EH (cell line): ENCODE measurements around the gene LYSMD2.

ENCODE experiments used
- DNase-seq: peaks from one replicate; pipeline ENCODE4 v3.0.0-alpha.2; 2015; ENCODE audit warnings: low read depth

LYSMD2 gene

GRCh38 chr15:51720201-51720995 lies 17.1 kb downstream of the LYSMD2 start:
- no peak for DNase-seq

- no peak for DNase-seq
Measured at GRCh38 chr15:51718746-51719145, 18.7 kb downstream of the LYSMD2 start.

- no peak for DNase-seq
Measured at GRCh38 chr15:51718219-51718618, 19.2 kb downstream of the LYSMD2 start.

DNA sequence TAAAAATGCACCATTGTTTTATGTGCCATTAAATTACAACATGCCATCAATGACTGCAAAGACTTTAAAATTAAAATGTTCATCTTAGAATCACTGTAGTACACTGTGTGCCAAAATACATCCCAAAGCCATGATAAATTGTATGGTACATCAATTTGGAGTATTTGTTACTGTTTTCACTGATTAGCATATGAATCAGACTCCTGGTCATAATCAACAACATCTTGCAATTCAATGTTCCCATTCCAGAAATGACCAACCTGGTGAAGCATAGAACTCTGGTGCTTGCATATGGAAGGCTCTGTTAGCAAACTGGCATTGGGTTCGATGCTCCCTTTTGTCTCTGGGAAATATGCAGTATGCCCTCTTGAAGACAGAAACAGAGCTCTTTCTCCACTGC lies 22.5 kb downstream of the LYSMD2 start:
- no peak for DNase-seq

DNA sequence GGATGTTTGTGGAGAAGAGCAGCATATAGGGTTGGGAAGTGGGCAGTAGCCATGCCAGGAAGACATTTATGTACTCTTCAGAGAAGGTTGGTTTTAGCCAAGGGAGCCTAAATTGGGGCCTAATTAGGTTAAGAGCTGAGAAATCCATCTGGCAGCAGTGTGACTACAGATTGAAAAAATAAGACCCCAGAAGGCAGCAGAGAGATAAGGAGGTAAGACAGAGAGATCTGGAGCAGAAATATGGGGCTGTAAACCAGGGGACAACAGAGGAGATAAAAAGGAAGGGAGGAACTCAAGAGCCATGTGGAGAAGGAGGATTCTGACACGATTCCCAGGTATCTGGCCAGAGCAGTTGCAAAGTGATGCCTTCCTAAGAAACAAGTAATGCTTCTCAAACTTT lies 23.3 kb downstream of the LYSMD2 start:
- DNase-seq, result no peak

DNA sequence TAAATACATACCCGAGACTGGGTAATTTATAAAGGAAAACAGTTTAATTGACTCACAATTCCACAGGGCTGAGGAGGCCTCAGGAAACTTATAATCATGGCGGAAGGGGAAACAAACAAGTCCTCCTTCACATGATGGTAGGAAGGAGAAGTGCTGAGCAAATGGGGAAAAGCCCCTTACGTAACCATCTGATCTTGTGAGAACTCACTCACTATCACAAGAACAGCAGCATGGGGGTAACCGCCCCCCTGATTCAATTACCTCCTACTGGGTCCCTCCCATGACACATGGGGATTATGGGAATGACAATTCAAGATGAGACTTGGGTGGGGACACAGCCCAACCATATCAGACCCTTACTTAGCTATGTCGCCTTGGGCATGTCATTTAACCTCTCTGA lies 28.4 kb downstream of the LYSMD2 start:
- DNase-seq, result no peak

- no peak for DNase-seq
Measured at GRCh38 chr15:51708013-51708412, 29.4 kb downstream of the LYSMD2 start.

GRCh38 chr15:51706926-51707608 lies 30.4 kb downstream of the LYSMD2 start:
- no peak for DNase-seq

DNA sequence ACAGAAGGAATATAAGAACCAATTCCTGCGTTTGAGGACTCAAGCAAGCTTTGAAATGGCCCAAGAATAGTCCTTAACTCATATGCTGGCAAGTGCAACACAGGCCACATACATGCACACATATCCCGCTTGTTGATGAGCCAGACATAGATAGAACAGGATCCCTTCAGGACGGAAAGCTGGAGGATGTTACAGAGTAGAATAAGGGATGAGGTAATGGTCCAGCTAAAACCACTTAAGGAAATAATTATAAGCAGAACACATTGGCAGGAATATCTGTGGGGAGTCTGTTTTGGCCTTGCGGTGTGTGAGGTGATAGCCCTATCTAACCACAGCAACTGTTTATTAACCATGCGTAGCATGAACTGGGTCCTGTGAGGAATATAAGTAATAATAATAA lies 31.2 kb downstream of the LYSMD2 start:
- DNase-seq, result no peak

- no peak for DNase-seq
Measured at GRCh38 chr15:51702710-51703109, 34.7 kb downstream of the LYSMD2 start.

DNA sequence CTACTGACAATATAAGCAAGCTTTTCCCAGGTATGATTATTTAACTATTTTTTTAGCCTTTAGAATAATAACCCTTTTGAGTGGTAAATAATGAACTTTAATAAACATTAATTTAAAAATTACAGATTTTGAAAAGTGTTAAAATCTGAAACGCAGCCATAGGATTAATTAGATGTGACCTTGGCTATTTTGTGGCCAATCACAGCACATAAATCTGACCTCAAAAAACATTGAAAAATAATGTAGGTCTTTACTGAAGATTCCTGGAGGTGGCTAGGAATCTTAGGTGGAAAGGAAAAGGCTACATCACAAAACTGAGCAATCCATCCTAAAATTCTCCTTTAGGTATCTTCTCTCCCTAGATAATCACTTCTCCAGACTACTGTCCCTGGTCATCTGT lies 38.1 kb downstream of the LYSMD2 start:
- DNase-seq, result no peak

DNA sequence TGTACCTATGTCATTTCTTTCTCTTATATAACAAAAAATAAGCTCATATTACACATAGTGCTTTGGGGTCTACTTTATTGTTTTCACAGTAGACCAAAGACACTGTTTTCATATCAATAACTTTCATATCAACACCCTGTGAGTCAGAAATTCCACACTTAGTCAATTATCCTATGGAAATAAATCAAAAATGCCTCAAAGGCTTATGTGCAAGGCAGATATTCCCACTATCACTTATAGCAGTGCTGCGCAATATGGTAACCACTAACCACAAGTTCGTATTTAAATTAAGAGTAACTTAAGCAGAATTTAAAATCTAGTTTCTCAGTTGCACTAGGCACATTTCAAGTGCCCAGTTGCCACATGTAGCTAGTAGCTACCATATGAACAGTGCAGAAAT lies 40.3 kb downstream of the LYSMD2 start:
- no peak for DNase-seq

DNA sequence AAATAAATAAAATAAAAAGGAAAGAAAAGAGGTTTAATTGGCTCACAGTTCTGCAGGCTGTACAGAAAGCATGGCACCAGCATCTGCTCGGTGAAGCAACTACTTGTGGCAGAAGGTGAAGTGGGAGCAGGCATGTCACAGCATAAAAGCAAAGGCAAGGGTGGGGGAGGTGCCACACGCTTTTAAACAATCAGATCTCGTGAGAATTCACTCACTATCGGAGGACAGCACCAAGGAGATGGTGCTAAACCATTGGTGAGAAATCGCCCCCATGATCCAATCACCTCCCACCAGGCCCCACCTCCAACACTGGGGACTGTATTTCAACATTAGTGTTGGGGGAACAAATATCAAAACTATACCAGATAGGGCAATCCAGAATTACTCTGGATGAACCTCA lies 40.9 kb downstream of the LYSMD2 start:
- DNase-seq, result no peak

DNA sequence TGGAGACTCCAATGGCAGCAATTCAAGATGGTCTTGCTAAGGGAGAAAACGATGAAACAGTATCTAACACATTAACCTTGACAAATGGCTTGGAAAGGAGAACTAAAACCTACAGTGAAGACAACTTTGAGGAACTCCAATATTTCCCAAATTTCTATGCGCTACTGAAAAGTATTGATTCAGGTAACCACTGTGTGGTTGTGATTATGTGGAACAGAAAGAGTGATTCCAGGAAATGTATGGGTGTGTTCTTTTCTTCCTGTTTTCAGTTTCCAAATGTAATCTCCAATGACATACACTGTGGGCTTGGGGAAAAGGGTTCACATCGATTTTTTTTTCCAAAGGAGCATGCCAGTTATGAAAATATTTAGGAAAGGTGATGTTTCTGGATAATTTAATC lies 45.3 kb downstream of the LYSMD2 start:
- no peak for DNase-seq

DNA sequence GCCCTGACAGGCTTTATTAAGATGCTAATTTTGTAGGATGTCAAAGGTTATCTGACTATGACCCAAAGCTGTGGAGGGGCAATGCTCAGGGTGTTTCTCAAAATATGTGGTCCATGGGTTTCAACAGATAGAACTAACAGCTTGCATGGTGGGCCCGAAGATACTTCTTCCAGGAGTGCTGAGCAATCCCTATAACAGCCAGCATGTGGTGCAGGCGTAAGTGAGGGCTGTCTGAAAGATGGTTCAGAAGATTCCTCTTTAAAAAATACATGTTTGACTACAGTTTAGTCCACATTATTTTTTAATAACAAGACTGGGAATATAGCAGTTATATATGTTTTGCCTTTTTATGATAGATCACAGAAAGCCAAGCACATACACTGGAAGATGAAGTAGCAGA lies 48.6 kb downstream of the LYSMD2 start:
- DNase-seq, result peak; percentile 9

DNA sequence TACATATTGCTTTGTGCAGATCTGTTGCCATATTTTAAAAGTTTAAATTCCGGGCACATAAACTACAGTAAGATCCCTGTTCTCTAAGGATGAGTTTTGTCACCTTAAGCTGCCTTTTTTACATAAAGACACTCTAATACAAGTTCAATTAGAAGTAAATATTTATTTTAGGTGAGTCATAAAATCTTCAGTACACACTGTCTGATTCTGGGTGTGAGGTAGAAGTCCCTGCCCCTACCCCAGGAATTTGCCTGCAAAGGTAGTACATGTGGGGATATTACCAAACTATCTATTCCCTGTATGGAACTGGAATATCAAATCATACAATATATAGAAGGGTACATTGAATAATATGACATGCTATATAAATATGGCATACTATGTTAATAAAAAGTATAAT lies 49.9 kb downstream of the LYSMD2 start:
- no peak for DNase-seq

- DNase-seq, result peak; percentile 55
Measured at GRCh38 chr15:51681303-51681963, 56.0 kb downstream of the LYSMD2 start, which contains the start of gene SCG3. SCG3 (plus strand) TSS chr15:51681503; CDS start chr15:51681756, 253 bp downstream.

GRCh38 chr15:51680321-51680720 lies 57.1 kb downstream of the LYSMD2 start:
- no peak for DNase-seq

GRCh38 chr15:51678096-51678495 lies 59.4 kb downstream of the LYSMD2 start:
- DNase-seq, result no peak

DNA sequence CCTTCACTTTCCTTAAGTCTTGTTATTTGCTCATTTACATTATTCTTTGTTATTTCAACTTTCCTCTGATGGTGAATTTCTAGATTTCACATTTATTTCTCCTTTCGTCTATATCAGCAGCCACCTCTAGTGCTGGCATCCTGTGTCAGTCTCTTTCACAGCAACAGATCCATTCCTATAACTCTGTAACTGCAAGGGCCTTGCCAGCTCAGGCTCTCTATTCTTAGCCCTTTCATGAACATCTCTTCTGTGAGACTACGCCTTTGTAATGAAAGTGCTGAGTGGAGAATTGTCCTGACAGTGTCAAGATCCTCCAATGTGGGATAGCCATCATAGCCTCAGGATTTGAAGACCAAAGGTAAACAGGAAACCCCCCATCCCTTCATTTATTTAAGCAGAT lies 60.0 kb downstream of the LYSMD2 start:
- DNase-seq, result no peak

DNA sequence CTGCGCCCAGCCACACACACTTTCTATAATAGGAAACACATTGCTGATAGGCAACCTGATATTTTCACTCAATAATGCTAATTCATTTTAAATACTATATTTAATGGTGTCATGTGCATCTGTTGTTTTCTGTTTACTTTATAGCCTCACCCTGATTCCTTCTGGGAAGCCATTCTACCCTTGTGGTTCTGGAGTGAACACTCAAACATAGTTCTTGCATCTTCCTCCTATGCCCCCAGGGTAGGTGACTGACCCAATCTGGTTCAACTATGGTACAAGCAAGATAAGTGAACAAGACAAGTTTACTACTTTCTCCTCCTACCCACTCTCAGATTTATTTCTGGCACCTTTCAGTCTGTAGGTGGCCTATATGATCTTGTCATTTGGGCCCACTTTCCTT lies 60.4 kb downstream of the LYSMD2 start:
- DNase-seq, result no peak

- DNase-seq, result no peak
Measured at GRCh38 chr15:51675234-51675633, 62.2 kb downstream of the LYSMD2 start.
